Stimulated activated naive B cell treated with anti-CD40 and anti-IgM and Interleukin-4, amounts not matched to agents 10 μg/mL and 1 μg/mL and 100 μg/mL, for 72 hours (primary cell): Measurements from ENCODE around the gene PIK3CB.
A peak's percentile ranks its signal among the peaks of the same experiment; 100 is the strongest.
"Not testable (repeated sequence)": the region's sequence is repeated elsewhere in the genome, so short reads cannot be mapped to it uniquely, and the experiment has no call there.

Experiments used
- ATAC-seq, 2 donors: fragments of 150-1000 bp; cut with Tn5 transposase; replicated peaks; 2 replicates each; pipeline ENCODE4 v1.10.0; 2021; ENCODE audit warnings: moderate library complexity in 1 of 2
- DNase-seq: peaks from one replicate; pipeline ENCODE4 v3.0.0; 2021
- H3K27ac Mint-ChIP-seq: one replicate; pipeline ENCODE4 v1.8.0; 2022; ENCODE audit warnings: mild to moderate bottlenecking, mixed read lengths
- H3K27me3 Mint-ChIP-seq, 2 donors: one replicate each; pipeline ENCODE4 v1.8.0; 2022; ENCODE audit warnings: mixed read lengths in 2 of 2
- H3K36me3 Mint-ChIP-seq, 2 donors: one replicate each; pipeline ENCODE4 v1.8.0; 2022; ENCODE audit warnings: mixed read lengths in 2 of 2, mild to moderate bottlenecking in 1 of 2
- H3K4me1 Mint-ChIP-seq, 2 donors: one replicate each; pipeline ENCODE4 v1.8.0; 2022; ENCODE audit warnings: mixed read lengths in 2 of 2, mild to moderate bottlenecking in 1 of 2
- H3K4me3 Mint-ChIP-seq, 2 donors: one replicate each; pipeline ENCODE4 v1.8.0; 2022; ENCODE audit warnings: mild to moderate bottlenecking in 2 of 2, mixed read lengths in 2 of 2, moderate library complexity in 1 of 2
- H3K9me3 Mint-ChIP-seq, 2 donors: one replicate each; pipeline ENCODE4 v1.8.0; 2022; ENCODE audit warnings: mixed read lengths in 2 of 2, mild to moderate bottlenecking in 1 of 2

Gene PIK3CB

GRCh38 chr3:138833899-138834595, 681 bp downstream of the PIK3CB start:
- H3K4me3 Mint-ChIP-seq = peak overlapping the region; percentile 91 to 94
- peak; percentile 49 to 60 for ATAC-seq
- H3K27me3 Mint-ChIP-seq = no peaks in the 10 kb centered on the region
- DNase-seq = no peak
- H3K4me1 Mint-ChIP-seq = peaks cover 15 to 25% of the 10 kb centered on the region in 2 donors
- H3K27ac Mint-ChIP-seq = peak overlapping the region; percentile 25
- peaks cover 7 to 17% of the 10 kb centered on the region in 2 donors for H3K36me3 Mint-ChIP-seq
- H3K9me3 Mint-ChIP-seq = no peaks in the 10 kb centered on the region

DNA sequence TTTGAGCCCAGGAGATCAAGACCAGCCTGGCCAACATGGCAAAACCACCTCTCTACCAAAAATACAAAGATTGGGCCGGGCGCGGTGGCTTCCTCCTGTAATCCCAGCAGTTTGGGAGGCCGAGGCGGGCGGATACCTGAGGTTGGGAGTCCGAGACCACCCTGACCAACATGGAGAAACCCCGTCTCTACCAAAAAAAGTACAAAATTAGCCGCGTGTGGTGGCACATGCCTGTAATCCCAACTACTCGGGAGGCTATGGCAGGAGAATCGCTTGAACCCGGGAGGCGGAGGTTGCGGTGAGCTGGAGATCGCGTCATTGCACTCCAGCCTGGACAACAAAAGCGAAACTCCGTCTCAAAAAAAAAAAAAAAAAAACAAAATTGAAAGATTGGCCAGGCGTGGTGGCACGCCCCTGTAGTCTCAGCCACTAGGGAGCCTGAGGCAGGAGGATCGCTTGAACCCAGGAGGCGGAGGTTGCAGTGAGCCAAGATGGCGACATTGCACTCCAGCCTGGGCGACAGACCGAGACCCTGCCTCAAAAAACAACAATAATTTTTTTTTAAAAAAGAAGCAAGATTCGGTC, 2.2 kb downstream of the PIK3CB start:
- not testable (repeated sequence) for DNase-seq, H3K9me3 Mint-ChIP-seq, H3K27me3 Mint-ChIP-seq, ATAC-seq
- H3K27ac Mint-ChIP-seq = peak overlapping the region; percentile 25
- peaks cover 15 to 25% of the 10 kb centered on the region in 2 donors for H3K4me1 Mint-ChIP-seq
- H3K36me3 Mint-ChIP-seq = peaks cover 7 to 17% of the 10 kb centered on the region in 2 donors
- H3K4me3 Mint-ChIP-seq = peak overlapping the region in 1 of 2 donors; percentile 41

GRCh38 chr3:138829886-138830510, 4.7 kb downstream of the PIK3CB start:
- H3K36me3 Mint-ChIP-seq = peaks cover 5 to 18% of the 10 kb centered on the region in 2 donors
- H3K4me1 Mint-ChIP-seq = peaks cover 12 to 18% of the 10 kb centered on the region in 2 donors
- no peak for DNase-seq
- no peak overlapping the region for H3K27ac Mint-ChIP-seq
- no peaks in the 10 kb centered on the region for H3K27me3 Mint-ChIP-seq
- no peaks in the 10 kb centered on the region for H3K9me3 Mint-ChIP-seq
- no peak overlapping the region for H3K4me3 Mint-ChIP-seq
- no peak for ATAC-seq

- DNase-seq (no peak), ATAC-seq (no peak)
- Mint-ChIP-seq H3K27ac (no peak overlapping the region), H3K9me3 (no peaks in the 10 kb centered on the region), H3K4me1 (peaks cover 12 to 21% of the 10 kb centered on the region in 2 donors), H3K27me3 (no peaks in the 10 kb centered on the region), H3K36me3 (peaks cover 8 to 21% of the 10 kb centered on the region in 2 donors), H3K4me3 (no peak overlapping the region)
Measured at GRCh38 chr3:138829097-138829496, 5.6 kb downstream of the PIK3CB start.

GRCh38 chr3:138827222-138827621, 7.5 kb downstream of the PIK3CB start:
- H3K9me3 Mint-ChIP-seq = no peaks in the 10 kb centered on the region
- DNase-seq (no peak), ATAC-seq (no peak)
- peaks cover 8 to 21% of the 10 kb centered on the region in 2 donors for H3K36me3 Mint-ChIP-seq
- H3K27ac Mint-ChIP-seq = no peak overlapping the region
- peaks cover 4 to 10% of the 10 kb centered on the region in 2 donors for H3K4me1 Mint-ChIP-seq
- H3K4me3 Mint-ChIP-seq = no peak overlapping the region
- no peaks in the 10 kb centered on the region for H3K27me3 Mint-ChIP-seq

DNA sequence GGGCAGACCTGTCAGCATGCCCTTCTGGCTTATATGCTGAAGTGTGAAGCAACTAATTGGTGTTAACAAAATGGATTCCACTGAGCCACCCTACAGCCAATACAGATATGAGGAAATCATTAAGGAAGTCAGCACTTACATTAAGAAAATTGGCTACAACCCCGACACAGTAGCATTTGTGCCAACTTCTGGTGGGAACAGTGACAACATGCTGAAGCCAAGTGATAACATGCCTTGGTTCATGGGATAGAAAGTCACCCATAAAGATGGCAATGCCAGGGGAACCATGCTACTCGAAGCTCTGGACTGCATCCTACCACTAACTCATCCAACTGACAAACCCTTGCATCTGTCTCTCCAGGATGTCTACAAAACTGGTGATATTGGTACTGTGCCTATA, 9.4 kb downstream of the PIK3CB start:
- Mint-ChIP-seq H3K4me1 (peaks cover 4 to 10% of the 10 kb centered on the region in 2 donors), H3K9me3 (no peaks in the 10 kb centered on the region), H3K27me3 (no peaks in the 10 kb centered on the region), H3K36me3 (peaks cover 7 to 20% of the 10 kb centered on the region in 2 donors), H3K4me3 (no peak overlapping the region), H3K27ac (no peak overlapping the region)
- DNase-seq (no peak), ATAC-seq (no peak)

DNA sequence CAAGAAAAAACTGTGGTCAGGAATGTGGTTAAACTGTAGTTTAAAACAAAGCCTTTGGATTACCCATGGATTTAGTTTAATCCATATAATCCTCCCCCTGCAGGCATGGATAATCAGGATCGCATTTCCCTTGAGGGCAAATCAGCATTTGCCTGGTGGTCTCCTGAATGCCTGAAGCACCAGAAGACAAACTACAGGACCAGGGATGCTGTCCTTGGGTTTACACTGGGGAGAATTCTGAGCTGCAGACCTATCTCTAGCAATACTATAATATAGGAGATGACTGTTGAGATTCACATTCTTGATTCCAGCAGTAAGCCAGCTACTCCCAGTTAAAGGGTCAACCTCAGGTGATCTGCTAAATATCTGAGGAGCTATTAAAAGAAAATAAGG, 10.6 kb downstream of the PIK3CB start:
- Mint-ChIP-seq H3K36me3 (peaks cover 3 to 11% of the 10 kb centered on the region in 2 donors), H3K27ac (no peak overlapping the region), H3K4me1 (peaks cover 5% of the 10 kb centered on the region in 2 donors), H3K4me3 (no peak overlapping the region), H3K9me3 (no peaks in the 10 kb centered on the region), H3K27me3 (no peaks in the 10 kb centered on the region)
- no peak for DNase-seq
- ATAC-seq = no peak

- not testable (repeated sequence) for ATAC-seq, DNase-seq, H3K4me3 Mint-ChIP-seq, H3K36me3 Mint-ChIP-seq, H3K27ac Mint-ChIP-seq, H3K9me3 Mint-ChIP-seq, H3K27me3 Mint-ChIP-seq
- peaks cover 8 to 16% of the 10 kb centered on the region in 2 donors for H3K4me1 Mint-ChIP-seq
Measured at GRCh38 chr3:138820379-138820778, 14.3 kb downstream of the PIK3CB start.

GRCh38 chr3:138818185-138818860, 16.4 kb downstream of the PIK3CB start:
- DNase-seq = no peak
- no peak for ATAC-seq
- Mint-ChIP-seq H3K4me3 (no peak overlapping the region), H3K4me1 (peaks cover 10 to 21% of the 10 kb centered on the region in 2 donors), H3K27ac (no peak overlapping the region), H3K27me3 (no peaks in the 10 kb centered on the region), H3K36me3 (peaks cover 5 to 7% of the 10 kb centered on the region in 2 donors), H3K9me3 (no peaks in the 10 kb centered on the region)

DNA sequence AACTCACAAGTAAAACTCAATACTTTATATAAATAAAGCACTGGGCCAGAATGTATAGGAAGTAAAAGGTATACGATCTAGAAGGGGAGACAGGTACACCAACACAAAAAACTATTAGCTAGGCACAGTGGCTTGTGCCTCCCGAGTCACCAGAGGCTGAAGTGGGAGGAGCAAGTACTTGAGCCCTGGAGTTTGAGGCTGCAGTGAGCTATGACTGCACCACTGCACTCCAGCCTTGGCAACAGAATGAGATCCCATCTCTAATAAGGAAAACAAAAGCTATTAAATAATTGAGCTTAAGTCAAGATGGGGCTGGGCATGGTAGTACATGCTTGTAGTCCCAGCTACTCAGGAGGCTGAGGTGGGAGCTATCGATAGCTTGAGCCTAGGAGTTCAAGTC, 17.0 kb downstream of the PIK3CB start:
- Mint-ChIP-seq H3K4me3 (no peak overlapping the region), H3K36me3 (peaks cover 5 to 7% of the 10 kb centered on the region in 2 donors), H3K9me3 (no peaks in the 10 kb centered on the region), H3K27ac (no peak overlapping the region), H3K27me3 (no peaks in the 10 kb centered on the region), H3K4me1 (peaks cover 10 to 21% of the 10 kb centered on the region in 2 donors)
- ATAC-seq (no peak), DNase-seq (no peak)

- H3K36me3 Mint-ChIP-seq = peaks cover 5 to 7% of the 10 kb centered on the region in 2 donors
- H3K4me1 Mint-ChIP-seq = peaks cover 6 to 23% of the 10 kb centered on the region in 2 donors
- H3K27me3 Mint-ChIP-seq = no peaks in the 10 kb centered on the region
- ATAC-seq (no peak), DNase-seq (no peak)
- H3K9me3 Mint-ChIP-seq = no peaks in the 10 kb centered on the region
- H3K27ac Mint-ChIP-seq = no peak overlapping the region
- no peak overlapping the region for H3K4me3 Mint-ChIP-seq
Measured at GRCh38 chr3:138812806-138813205, 21.9 kb downstream of the PIK3CB start.

- DNase-seq = no peak
Measured at GRCh38 chr3:138809500-138810256, 25.1 kb downstream of the PIK3CB start.

GRCh38 chr3:138806376-138807080, 28.2 kb downstream of the PIK3CB start:
- H3K4me1 Mint-ChIP-seq = peaks cover 6 to 17% of the 10 kb centered on the region in 2 donors
- ATAC-seq (no peak), DNase-seq (no peak)
- no peaks in the 10 kb centered on the region for H3K27me3 Mint-ChIP-seq
- H3K36me3 Mint-ChIP-seq = peaks cover 0 to 3% of the 10 kb centered on the region in 2 donors
- no peaks in the 10 kb centered on the region for H3K9me3 Mint-ChIP-seq
- H3K4me3 Mint-ChIP-seq = no peak overlapping the region
- H3K27ac Mint-ChIP-seq = no peak overlapping the region

More at GRCh38 chr3:138809500-138810256, 25.1 kb downstream of the PIK3CB start:
- Mint-ChIP-seq H3K4me1 (peaks cover 7 to 14% of the 10 kb centered on the region in 2 donors), H3K36me3 (peaks cover 3 to 7% of the 10 kb centered on the region in 2 donors), H3K4me3 (no peak overlapping the region), H3K9me3 (no peaks in the 10 kb centered on the region), H3K27me3 (no peaks in the 10 kb centered on the region), H3K27ac (no peak overlapping the region)
- ATAC-seq = peak; percentile 41 to 44
